ENCODE results near the gene CXCR4.

DNA sequence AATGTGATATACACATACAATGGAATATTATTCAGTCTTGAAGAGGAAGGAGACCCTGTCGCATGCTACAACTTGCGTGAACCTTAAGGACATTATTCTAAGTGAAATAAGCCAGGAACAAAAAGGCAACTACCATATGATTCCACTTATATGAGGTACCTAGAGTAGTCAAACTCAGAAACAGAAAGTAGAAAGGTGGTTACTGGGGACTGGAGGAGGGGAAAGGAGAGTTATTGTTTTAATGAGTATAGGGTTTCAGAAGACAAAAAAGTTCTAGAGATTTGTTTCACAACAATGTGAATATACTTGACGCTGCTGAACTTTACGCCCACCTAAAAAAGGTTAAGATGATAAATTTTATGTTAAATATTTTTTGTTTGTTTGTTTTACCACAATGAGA, 47.0 kb downstream of the CXCR4 start:
- TF ChIP-seq, protein P1, sequence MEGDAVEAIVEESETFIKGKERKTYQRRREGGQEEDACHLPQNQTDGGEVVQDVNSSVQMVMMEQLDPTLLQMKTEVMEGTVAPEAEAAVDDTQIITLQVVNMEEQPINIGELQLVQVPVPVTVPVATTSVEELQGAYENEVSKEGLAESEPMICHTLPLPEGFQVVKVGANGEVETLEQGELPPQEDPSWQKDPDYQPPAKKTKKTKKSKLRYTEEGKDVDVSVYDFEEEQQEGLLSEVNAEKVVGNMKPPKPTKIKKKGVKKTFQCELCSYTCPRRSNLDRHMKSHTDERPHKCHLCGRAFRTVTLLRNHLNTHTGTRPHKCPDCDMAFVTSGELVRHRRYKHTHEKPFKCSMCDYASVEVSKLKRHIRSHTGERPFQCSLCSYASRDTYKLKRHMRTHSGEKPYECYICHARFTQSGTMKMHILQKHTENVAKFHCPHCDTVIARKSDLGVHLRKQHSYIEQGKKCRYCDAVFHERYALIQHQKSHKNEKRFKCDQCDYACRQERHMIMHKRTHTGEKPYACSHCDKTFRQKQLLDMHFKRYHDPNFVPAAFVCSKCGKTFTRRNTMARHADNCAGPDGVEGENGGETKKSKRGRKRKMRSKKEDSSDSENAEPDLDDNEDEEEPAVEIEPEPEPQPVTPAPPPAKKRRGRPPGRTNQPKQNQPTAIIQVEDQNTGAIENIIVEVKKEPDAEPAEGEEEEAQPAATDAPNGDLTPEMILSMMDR (conservative IDR thresholded peaks at IDR 0.05 in 1 of 2, IDR thresholded peaks at IDR 0.05 in 1 of 2; ENCODE audit: extremely low read depth in 1 of 2, insufficient read depth in 1 of 2, low read depth in 1 of 2, low read length in 2 of 2), result no peak
- TF ChIP-seq EZH2 (IDR thresholded peaks at IDR 0.05; ENCODE audit: borderline replicate concordance, low read length), result no peak
